Vagina (tissue), 2 donors: Measurements from ENCODE around the gene GGA3. TPM values are rescaled to one million over a fixed set of nuclear protein-coding genes. Genes with fewer than 3 reads are reported as not detected.
"Not testable (repeated sequence)": the region's sequence is repeated elsewhere in the genome, so short reads cannot be mapped to it uniquely, and the experiment has no call there.

Experiments used
- DNase-seq, 2 donors: peaks; one replicate each; pipeline ENCODE4 v3.0.0-alpha.2; 2017; ENCODE audit errors: extremely low spot score in 2 of 2
- H3K27ac ChIP-seq: fragments of 200-600 bp; sonication (generic); one replicate; pipeline ENCODE4 v1.5.1; 2019
- H3K27me3 ChIP-seq: fragments of 200-600 bp; sonication (generic); one replicate; pipeline ENCODE4 v1.5.1; 2019
- H3K36me3 ChIP-seq, 2 donors: fragments of 200-600 bp; sonication (generic); one replicate each; pipeline ENCODE4 v1.5.1; 2017 to 2019
- H3K4me1 ChIP-seq: fragments of 200-600 bp; sonication (generic); one replicate; pipeline ENCODE4 v1.5.1; 2019
- H3K4me3 ChIP-seq, 2 donors: fragments of 200-600 bp; sonication (generic); 1 replicate in 1 of 2; 2 replicates in 1 of 2; pipeline ENCODE4 v1.5.1; 2016 to 2019
- H3K9me3 ChIP-seq: fragments of 200-600 bp; sonication (generic); one replicate; pipeline ENCODE4 v1.5.1; 2019
- CTCF ChIP-seq, 3 experiments: fragments of 450-650 bp in 2 of 3; fragments of 200-600 bp in 1 of 3; sonication (generic) in 1 of 3; IDR thresholded peaks; one replicate each; pipeline ENCODE4 v1.5.1; 2017 to 2019; ENCODE audit warnings: antibody characterized with exemption in 3 of 3, mild to moderate bottlenecking in 2 of 3, moderate library complexity in 2 of 3
- POLR2A ChIP-seq, 2 donors: fragments of 450-650 bp; IDR thresholded peaks; one replicate each; pipeline ENCODE4 v1.6.1; 2017; ENCODE audit warnings: antibody characterized with exemption in 2 of 2, mild to moderate bottlenecking in 2 of 2, moderate library complexity in 2 of 2
- POLR2AphosphoS5 ChIP-seq, 2 donors: sonication (generic); formaldehyde crosslinking; IDR thresholded peaks; one replicate each; pipeline ENCODE4 v1.9.0; 2017; ENCODE audit warnings: antibody characterized with exemption in 2 of 2, mild to moderate bottlenecking in 2 of 2, low read depth in 1 of 2; ENCODE audit not compliant: insufficient read depth in 1 of 2
- intact Hi-C: fragments of 100-400 bp; cut with DNase I; formaldehyde crosslinking; loops from one replicate; pipeline ENCODE4 v1.15.1; 2023
- total RNA-seq: library from RNA; depleted of rRNA; stranded (reverse); fragments of >200 nt; gene quantifications from one replicate; pipeline ENCODE4 v1.2.3, GENCODE V29; 2016

The GGA3 gene
- total RNA-seq, 1 donor from 2014 or later: 36.8 TPM

DNA sequence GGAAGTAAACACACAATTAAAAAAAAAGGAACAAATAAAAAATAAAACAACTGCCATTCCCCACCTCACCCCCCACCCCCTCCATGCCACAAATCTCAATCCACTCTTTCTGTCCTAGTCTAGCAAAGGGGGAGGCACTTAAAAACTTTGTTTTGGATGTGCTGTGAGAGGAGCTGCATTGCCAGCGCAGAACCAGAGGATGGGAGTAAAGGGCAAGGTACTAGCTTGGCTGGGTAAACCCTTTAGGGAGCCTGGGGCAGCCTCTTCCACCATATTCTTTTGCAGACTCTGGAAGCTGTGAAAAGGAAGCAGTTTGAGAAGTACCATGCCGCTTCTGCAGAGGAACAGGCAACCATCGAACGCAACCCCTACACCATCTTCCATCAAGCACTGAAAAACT, 1.6 kb upstream of the GGA3 start:
- peaks cover 35% of the 10 kb centered on the region for H3K4me1 ChIP-seq
- no peak overlapping the region for H3K4me3 ChIP-seq

GRCh38 chr17:75262112-75262606, 753 bp upstream of the GGA3 start:
- DNase-seq: no peak
- H3K27ac ChIP-seq: peak overlapping the region; percentile 92
- H3K9me3 ChIP-seq: no peaks in the 10 kb centered on the region
- peaks cover 0 to 34% of the 10 kb centered on the region in 2 donors for H3K36me3 ChIP-seq
- H3K4me3 ChIP-seq: peak overlapping the region; percentile 79 to 97
- TF ChIP-seq POLR2A (IDR thresholded peaks at IDR 0.05): no peak
- no peak for TF ChIP-seq POLR2AphosphoS5 (IDR thresholded peaks at IDR 0.05; ENCODE audit: insufficient read depth in 1 of 2, low read depth in 1 of 2)
- TF ChIP-seq CTCF (IDR thresholded peaks at IDR 0.05): no peak
- peaks cover 35% of the 10 kb centered on the region for H3K4me1 ChIP-seq
- intact Hi-C loops: no loop called here
- no peaks in the 10 kb centered on the region for H3K27me3 ChIP-seq

More for the DNA sequence above, 1.6 kb upstream of the GGA3 start:
- no peak overlapping the region for H3K27ac ChIP-seq
- DNase-seq: no peak
- intact Hi-C loops: no loop called here
- no peaks in the 10 kb centered on the region for H3K27me3 ChIP-seq
- no peaks in the 10 kb centered on the region for H3K9me3 ChIP-seq
- peaks cover 0 to 34% of the 10 kb centered on the region in 2 donors for H3K36me3 ChIP-seq
- no peak for TF ChIP-seq POLR2A (IDR thresholded peaks at IDR 0.05)
- TF ChIP-seq POLR2AphosphoS5 (IDR thresholded peaks at IDR 0.05; ENCODE audit: insufficient read depth in 1 of 2, low read depth in 1 of 2): no peak
- TF ChIP-seq CTCF (IDR thresholded peaks at IDR 0.05): no peak

GRCh38 chr17:75260641-75261335, 618 bp downstream of the GGA3 start:
- intact Hi-C loops: no loop called here
- no peak for DNase-seq
- Histone ChIP-seq H3K4me1 (peaks cover 35% of the 10 kb centered on the region), H3K27ac (peak overlapping the region; percentile 92), H3K27me3 (no peaks in the 10 kb centered on the region), H3K4me3 (peak overlapping the region; percentile 79 to 97), H3K36me3 (peaks cover 0 to 26% of the 10 kb centered on the region in 2 donors), H3K9me3 (no peaks in the 10 kb centered on the region)
- TF ChIP-seq POLR2AphosphoS5 (IDR thresholded peaks at IDR 0.05; ENCODE audit: insufficient read depth in 1 of 2, low read depth in 1 of 2) (no peak), POLR2A (IDR thresholded peaks at IDR 0.05) (no peak), CTCF (IDR thresholded peaks at IDR 0.05) (no peak)

- intact Hi-C loops, H3K27me3 ChIP-seq, H3K27ac ChIP-seq, H3K4me3 ChIP-seq, H3K36me3 ChIP-seq, DNase-seq, H3K9me3 ChIP-seq: not testable (repeated sequence)
- peaks cover 25% of the 10 kb centered on the region for H3K4me1 ChIP-seq
These were observed 4.2 kb downstream of the GGA3 start for GRCh38 chr17:75257228-75257627.

DNA sequence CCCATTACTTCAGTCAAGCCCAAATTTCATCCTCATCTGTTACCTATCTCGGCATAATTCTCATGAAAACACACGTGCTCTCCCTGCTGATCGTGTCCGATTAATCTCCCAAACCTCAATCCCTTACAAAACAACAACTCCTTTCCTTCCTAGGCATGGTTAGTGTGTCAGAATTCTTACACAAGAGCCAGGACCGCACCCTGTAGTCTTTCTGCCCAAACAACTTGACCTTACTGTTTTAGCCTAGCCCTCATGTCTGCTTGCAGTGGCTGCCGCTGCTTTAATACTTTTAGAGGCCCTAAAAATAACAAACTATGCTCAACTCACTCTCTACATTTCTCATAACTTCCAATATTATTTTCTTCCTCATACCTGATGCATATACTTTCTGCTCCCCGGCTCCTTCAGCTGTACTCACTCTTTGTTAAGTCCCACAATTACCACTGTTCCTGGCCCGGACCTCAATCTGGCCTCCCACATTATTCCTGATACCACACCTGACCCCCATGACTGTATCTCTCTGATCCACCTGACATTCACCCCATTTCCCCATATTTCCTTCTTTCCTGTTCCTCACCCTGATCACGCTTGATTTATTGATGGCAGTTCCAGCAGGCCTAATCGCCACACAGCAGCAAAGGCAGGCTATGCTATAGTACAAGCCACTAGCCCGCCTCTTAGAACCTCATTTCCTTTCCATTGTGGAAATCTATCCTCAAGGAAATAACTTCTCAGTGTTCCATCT, 5.3 kb downstream of the GGA3 start:
- H3K27me3 ChIP-seq, DNase-seq, H3K4me3 ChIP-seq, intact Hi-C loops, H3K9me3 ChIP-seq, H3K36me3 ChIP-seq: not testable (repeated sequence)
- H3K4me1 ChIP-seq: peaks cover 24% of the 10 kb centered on the region
- peak overlapping the region; percentile 27 for H3K27ac ChIP-seq
- peak in 1 of 2 donors; percentile 44 for TF ChIP-seq POLR2AphosphoS5 (IDR thresholded peaks at IDR 0.05; ENCODE audit: insufficient read depth in 1 of 2, low read depth in 1 of 2)
